ENCODE data around the gene ANKLE1.
A peak's percentile ranks its signal among the peaks of the same experiment; 100 is the strongest.

Gene ANKLE1

DNA sequence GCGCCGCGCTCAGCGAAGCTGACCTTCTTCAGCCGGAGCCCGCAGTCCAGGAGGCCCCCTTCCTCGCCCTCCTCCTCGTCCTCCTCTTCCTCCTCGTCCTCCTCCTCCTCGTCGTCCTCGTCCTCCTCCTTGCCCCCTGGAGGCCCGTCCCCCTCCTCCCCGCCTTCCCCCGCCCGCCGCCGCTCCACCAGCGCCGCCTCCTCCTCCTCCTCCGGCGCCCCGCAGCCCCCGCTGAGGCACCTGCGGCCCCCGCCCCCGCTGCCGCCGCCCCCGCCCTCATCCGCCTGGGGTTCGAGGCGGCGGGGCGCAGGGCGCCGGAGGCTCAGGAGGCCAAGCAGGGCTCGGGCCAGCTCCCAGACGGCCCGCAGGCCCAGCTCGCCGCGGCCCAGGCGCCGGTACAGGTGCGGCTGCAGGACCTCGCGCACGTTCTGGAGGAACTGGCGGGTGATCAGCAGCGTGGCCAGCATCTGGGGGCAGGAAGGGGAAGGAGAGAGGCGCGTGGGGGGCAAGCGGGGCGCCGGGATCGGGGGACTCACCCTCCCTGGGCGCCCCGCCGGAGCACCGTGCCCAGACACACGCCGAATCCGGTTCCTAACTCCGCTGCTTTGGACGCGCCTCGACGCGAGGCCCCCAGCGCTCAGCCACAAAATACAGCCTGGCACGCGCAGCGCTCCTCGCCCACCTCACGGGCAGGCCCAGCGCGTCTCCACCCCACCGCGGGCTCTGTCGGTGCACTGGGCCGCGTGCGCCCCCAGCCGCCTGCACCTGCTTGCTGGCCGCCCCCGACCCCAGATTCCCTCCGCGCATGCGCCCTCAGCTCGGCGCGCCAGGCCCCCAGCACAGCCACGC lies 47.0 kb downstream of the ANKLE1 start:
- TF ChIP-seq SPI1 (IDR thresholded peaks at IDR 0.05; ENCODE audit: low read depth, low read length) (no peak), PAX5 (IDR thresholded peaks at IDR 0.05; ENCODE audit: insufficient read depth, low read length, severe bottlenecking) (no peak), POU2F2 (IDR thresholded peaks at IDR 0.05; ENCODE audit: low read depth, low read length) (no peak), TAF1 (IDR thresholded peaks at IDR 0.05; ENCODE audit: low read depth, low read length) (no peak), POLR2A (IDR thresholded peaks at IDR 0.05; ENCODE audit: low read depth, low read length) (no peak), POLR2AphosphoS5 (IDR thresholded peaks at IDR 0.05; ENCODE audit: low read depth, low read length) (no peak)
- no peak for DNase-seq (ENCODE audit: insufficient read length, low spot score)
- FAIRE-seq = no peak

DNA sequence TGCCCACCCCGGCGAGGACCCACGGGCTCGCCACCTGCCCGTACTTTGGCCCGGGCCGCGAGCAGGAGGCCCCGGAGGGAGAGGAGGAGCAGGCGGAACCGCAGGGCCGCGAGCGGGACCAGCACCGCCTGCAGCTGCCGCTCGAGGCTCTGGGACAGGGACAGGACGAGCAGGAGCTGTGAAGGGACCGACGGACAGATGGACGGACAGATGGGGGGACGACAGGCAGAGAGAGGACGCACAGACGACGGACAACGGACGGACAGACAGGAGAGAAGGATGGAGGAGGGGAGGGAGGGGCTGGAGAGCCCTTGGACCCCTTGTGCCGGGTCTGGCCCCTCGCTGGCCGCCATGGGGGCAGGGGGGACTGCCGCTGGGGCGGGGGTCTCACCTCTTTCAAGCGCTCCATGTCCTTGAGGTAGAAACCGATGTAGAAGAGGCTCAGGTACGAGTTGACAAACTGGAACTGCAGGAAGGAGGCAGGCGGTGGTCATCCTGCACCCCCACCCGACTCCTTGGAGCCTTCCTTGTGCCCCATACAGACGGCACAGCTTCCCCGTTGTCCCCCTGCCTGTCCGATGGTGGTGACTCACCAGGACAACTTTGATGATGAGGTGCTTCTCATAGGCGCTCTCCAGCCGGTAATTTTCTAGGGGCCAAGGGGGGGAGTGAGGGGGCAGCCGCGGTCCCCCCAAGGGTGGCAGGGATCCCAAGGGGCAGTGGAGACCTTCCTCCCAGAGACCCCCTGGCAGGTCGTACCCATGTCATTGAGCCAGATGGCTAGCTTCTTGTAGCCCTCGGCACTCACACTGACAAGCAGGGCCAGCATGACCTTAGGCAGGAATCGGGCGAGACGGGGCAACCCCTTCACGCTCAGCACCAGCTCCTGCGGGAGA lies 47.9 kb downstream of the ANKLE1 start:
- FAIRE-seq (no peak), DNase-seq (ENCODE audit: insufficient read length, low spot score) (no peak)
- TF ChIP-seq POLR2AphosphoS5 (IDR thresholded peaks at IDR 0.05; ENCODE audit: low read depth, low read length) = no peak
- TF ChIP-seq POLR2A (IDR thresholded peaks at IDR 0.05; ENCODE audit: low read depth, low read length) = no peak
- TF ChIP-seq TAF1 (IDR thresholded peaks at IDR 0.05; ENCODE audit: low read depth, low read length) = no peak
- no peak for TF ChIP-seq POU2F2 (IDR thresholded peaks at IDR 0.05; ENCODE audit: low read depth, low read length)
- TF ChIP-seq SPI1 (IDR thresholded peaks at IDR 0.05; ENCODE audit: low read depth, low read length) = no peak
- no peak for TF ChIP-seq PAX5 (IDR thresholded peaks at IDR 0.05; ENCODE audit: insufficient read depth, low read length, severe bottlenecking)

DNA sequence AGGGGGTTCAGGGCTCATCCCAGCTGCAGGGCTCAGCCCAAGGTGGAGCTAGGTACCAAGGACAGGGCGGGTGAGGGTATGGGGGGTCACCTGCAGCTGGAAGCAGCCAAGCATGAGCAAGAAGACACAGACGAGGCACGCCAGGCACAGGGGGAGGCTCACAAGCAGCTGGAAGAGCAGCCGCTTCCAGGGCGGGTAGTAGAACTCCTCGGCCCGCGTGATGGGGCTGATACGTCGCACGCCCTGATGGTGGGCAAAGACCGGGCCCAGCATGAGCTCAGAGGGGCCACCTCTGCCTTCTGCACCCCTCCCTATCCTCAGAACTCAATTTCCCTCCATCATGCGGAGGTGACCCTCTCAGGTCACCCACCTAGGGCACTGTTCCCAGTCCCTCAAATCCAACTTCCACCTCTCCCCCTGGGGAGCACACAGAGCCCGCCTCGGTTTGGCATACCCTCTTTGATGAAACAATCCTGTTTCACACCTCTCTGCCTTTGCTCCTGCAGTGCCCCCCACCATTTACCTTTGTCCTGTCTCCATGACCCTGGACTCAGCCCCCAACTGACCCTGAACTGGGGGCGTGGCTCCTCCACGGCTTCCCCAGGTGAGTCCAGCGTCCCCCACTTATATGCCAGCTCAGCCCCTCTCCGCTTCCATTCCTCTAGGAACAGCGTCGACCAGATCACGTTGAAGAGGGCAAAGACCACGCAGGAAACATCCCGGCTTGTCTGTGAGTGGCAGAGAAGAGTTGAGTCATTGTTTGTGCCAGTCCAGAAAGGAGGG lies 48.8 kb downstream of the ANKLE1 start:
- no peak for FAIRE-seq
- no peak for DNase-seq (ENCODE audit: insufficient read length, low spot score)
- TF ChIP-seq SPI1 (IDR thresholded peaks at IDR 0.05; ENCODE audit: low read depth, low read length) (no peak), POLR2A (IDR thresholded peaks at IDR 0.05; ENCODE audit: low read depth, low read length) (no peak), POLR2AphosphoS5 (IDR thresholded peaks at IDR 0.05; ENCODE audit: low read depth, low read length) (no peak), PAX5 (IDR thresholded peaks at IDR 0.05; ENCODE audit: insufficient read depth, low read length, severe bottlenecking) (no peak), POU2F2 (IDR thresholded peaks at IDR 0.05; ENCODE audit: low read depth, low read length) (no peak), TAF1 (IDR thresholded peaks at IDR 0.05; ENCODE audit: low read depth, low read length) (no peak)

DNA sequence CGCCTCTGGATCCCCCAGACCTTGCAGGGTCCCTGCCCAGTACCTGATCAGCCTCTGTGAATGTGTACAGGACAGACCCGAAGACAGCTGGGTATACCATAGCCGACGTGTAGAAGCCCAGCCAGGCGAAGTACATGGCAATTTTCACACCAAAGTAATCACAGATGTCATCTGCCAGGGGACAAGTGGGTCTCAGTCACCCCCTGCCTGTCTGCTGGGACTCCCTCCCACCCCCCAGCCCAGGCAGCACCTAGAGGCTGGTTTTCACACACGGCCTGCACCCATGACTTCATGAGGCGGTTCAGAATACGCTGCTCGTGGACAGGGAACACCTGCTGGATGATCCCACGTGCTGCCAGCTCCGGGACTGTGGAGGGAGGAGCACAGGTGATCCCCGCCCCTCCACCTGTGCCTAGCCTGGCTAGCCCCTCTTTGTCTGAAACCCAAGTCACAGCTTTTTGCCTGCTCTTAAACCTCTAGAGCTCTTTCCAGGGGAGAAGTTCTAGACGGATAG lies 49.4 kb downstream of the ANKLE1 start:
- TF ChIP-seq TAF1 (IDR thresholded peaks at IDR 0.05; ENCODE audit: low read depth, low read length) = no peak
- TF ChIP-seq POU2F2 (IDR thresholded peaks at IDR 0.05; ENCODE audit: low read depth, low read length) = no peak
- TF ChIP-seq SPI1 (IDR thresholded peaks at IDR 0.05; ENCODE audit: low read depth, low read length) = no peak
- TF ChIP-seq PAX5 (IDR thresholded peaks at IDR 0.05; ENCODE audit: insufficient read depth, low read length, severe bottlenecking) = no peak
- no peak for TF ChIP-seq POLR2AphosphoS5 (IDR thresholded peaks at IDR 0.05; ENCODE audit: low read depth, low read length)
- TF ChIP-seq POLR2A (IDR thresholded peaks at IDR 0.05; ENCODE audit: low read depth, low read length) = no peak
- FAIRE-seq = no peak
- no peak for DNase-seq (ENCODE audit: insufficient read length, low spot score)

GRCh38 chr19:17332360-17332676 lies 50.6 kb downstream of the ANKLE1 start:
- no peak for TF ChIP-seq PAX5 (IDR thresholded peaks at IDR 0.05; ENCODE audit: insufficient read depth, low read length, severe bottlenecking)
- TF ChIP-seq POU2F2 (IDR thresholded peaks at IDR 0.05; ENCODE audit: low read depth, low read length) = no peak
- no peak for FAIRE-seq

DNA sequence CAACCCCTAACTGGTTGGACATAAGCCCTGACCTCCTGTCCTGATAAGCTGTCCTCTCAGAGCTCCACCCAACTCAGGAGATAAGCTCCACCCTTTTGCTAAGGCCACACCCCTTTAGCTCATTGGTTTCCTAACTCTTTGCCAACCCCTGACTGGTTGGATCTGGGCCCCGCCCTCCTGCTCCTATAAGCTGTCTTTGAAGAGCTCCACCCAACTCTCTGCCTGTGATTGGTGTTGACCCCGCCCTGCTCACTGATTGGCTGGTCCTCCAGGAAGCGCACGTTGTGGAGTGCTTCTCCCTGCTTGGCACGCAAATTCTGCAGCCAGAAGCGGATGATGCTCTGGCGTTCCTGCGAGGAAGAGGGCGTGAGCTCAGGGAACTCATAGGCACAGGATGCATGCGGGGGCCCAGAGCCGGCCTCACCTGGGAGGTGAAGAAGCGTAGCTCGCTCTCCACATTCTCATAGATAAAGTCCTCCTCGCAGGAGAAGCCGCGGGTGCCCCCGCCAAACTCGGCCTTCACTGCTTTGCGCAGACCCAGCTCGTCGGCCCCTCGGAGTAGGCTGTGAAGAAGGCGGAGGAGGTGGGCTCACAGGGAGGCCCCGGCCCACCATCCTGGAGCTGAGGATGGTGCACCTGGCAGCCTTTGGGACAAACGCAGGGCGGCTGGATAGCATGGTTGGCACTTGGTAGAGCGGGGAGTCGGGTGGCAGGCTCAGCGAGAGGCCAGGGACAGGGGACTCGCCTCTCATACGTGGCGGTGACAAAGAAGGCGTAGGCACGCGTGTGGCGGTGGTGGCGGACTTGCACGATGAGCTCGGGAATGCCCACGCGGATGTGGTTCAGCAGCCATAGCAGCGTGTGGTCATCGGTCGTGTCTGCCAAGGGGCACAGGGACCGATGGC lies 51.2 kb downstream of the ANKLE1 start:
- FAIRE-seq = no peak
- DNase-seq (ENCODE audit: insufficient read length, low spot score) = no peak
- TF ChIP-seq POU2F2 (IDR thresholded peaks at IDR 0.05; ENCODE audit: low read depth, low read length) = no peak
- no peak for TF ChIP-seq TAF1 (IDR thresholded peaks at IDR 0.05; ENCODE audit: low read depth, low read length)
- TF ChIP-seq POLR2AphosphoS5 (IDR thresholded peaks at IDR 0.05; ENCODE audit: low read depth, low read length) = no peak
- no peak for TF ChIP-seq PAX5 (IDR thresholded peaks at IDR 0.05; ENCODE audit: insufficient read depth, low read length, severe bottlenecking)
- TF ChIP-seq SPI1 (IDR thresholded peaks at IDR 0.05; ENCODE audit: low read depth, low read length) = no peak
- no peak for TF ChIP-seq POLR2A (IDR thresholded peaks at IDR 0.05; ENCODE audit: low read depth, low read length)

More at GRCh38 chr19:17332360-17332676, 50.6 kb downstream of the ANKLE1 start:
- no peak for DNase-seq (ENCODE audit: insufficient read length, low spot score)

DNA sequence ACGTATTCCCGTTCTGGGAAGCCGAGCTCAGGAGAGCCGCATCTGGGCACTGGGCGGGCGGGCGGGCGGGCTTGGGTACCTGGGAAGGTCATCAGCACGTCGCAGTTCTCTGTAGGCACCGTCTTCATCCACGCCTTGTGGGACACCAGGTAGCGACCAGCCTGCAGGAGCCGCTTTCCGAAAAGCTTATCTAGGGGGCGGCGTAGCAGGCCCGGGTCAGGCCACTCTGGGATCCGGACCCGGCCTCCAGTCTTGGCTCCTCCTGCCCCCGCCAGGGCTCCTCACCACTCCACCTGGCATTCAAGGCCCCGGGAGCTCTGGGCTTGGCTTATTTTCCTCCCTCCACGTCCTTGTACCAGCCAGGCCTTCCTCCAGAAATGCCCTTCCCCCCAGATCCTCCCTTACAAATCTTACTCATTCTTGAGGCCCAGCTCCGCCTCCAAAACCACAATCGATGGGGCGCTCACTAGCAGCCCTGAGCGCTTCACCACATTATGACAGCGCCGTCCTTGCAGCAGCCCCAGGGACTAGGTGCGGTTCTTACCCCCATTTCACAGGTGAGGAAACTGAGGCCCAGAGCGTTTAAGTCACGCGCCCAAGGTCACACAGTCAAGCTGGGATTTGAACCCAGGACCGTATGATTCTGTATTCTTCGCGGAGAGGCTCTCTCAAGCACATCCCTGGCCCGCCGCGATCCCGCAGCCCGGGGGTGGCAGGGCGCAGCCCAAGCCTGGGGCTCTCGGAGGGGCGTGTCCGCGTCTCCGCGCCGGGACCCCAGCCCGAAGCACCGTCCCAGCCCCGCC lies 52.1 kb downstream of the ANKLE1 start:
- DNase-seq (ENCODE audit: insufficient read length, low spot score) (peak; percentile 79), FAIRE-seq (peak; percentile 77)
- TF ChIP-seq TAF1 (IDR thresholded peaks at IDR 0.05; ENCODE audit: low read depth, low read length) (0 out of 2 replicates have a peak, but pooled peaks have one; percentile 18), POLR2A (IDR thresholded peaks at IDR 0.05; ENCODE audit: low read depth, low read length) (no peak), POU2F2 (IDR thresholded peaks at IDR 0.05; ENCODE audit: low read depth, low read length) (0 out of 2 replicates have a peak, but pooled peaks have one; percentile 23)
